Measurements from ENCODE around the gene TIMM23.
"Not testable (repeated sequence)": the region's sequence is repeated elsewhere in the genome, so short reads cannot be mapped to it uniquely, and the experiment has no call there.

TIMM23 gene

GRCh38 chr10:45972106-45972812 lies at the start of gene TIMM23:
Gene TIMM23, plus strand, starts transcription at chr10:45972489. Its CDS starts 136 bp downstream, at chr10:45972625.
- DNase-seq, result peak; percentile 85

- DNase-seq, result not testable (repeated sequence)
These were observed 45.5 kb upstream of the TIMM23 start for GRCh38 chr10:45926790-45927189.

- DNase-seq, result not testable (repeated sequence)
These were observed 41.0 kb upstream of the TIMM23 start for GRCh38 chr10:45931305-45931704.

GRCh38 chr10:45934788-45935187 lies 37.5 kb upstream of the TIMM23 start:
- not testable (repeated sequence) for DNase-seq

GRCh38 chr10:45939176-45939697 lies 33.1 kb upstream of the TIMM23 start:
- not testable (repeated sequence) for DNase-seq

GRCh38 chr10:45941196-45941595 lies 31.1 kb upstream of the TIMM23 start:
- DNase-seq, result not testable (repeated sequence)

- DNase-seq, result not testable (repeated sequence)
These were observed 26.8 kb upstream of the TIMM23 start for GRCh38 chr10:45945476-45945875.

- DNase-seq, result not testable (repeated sequence)
These were observed 24.9 kb upstream of the TIMM23 start for GRCh38 chr10:45947363-45947762.

- DNase-seq, result not testable (repeated sequence)
These were observed 23.5 kb upstream of the TIMM23 start for GRCh38 chr10:45948801-45949200.

GRCh38 chr10:45954367-45954766 lies 17.9 kb upstream of the TIMM23 start:
- DNase-seq, result not testable (repeated sequence)

GRCh38 chr10:45956634-45957033 lies 15.7 kb upstream of the TIMM23 start:
- DNase-seq, result not testable (repeated sequence)

- DNase-seq, result not testable (repeated sequence)
These were observed 14.4 kb upstream of the TIMM23 start for GRCh38 chr10:45957928-45958327.

GRCh38 chr10:45962686-45963452 lies 9.4 kb upstream of the TIMM23 start:
- not testable (repeated sequence) for DNase-seq

GRCh38 chr10:45971019-45971418 lies 1.3 kb upstream of the TIMM23 start:
- not testable (repeated sequence) for DNase-seq

- DNase-seq, result not testable (repeated sequence)
These were observed 565 bp upstream of the TIMM23 start for GRCh38 chr10:45971742-45972105.

- not testable (repeated sequence) for DNase-seq
These were observed 502 bp downstream of the TIMM23 start for GRCh38 chr10:45972813-45973169.

- not testable (repeated sequence) for DNase-seq
These were observed 1.8 kb downstream of the TIMM23 start for GRCh38 chr10:45974041-45974440.

- not testable (repeated sequence) for DNase-seq
These were observed 6.3 kb downstream of the TIMM23 start for GRCh38 chr10:45978554-45978953.

- not testable (repeated sequence) for DNase-seq
These were observed 9.1 kb downstream of the TIMM23 start for GRCh38 chr10:45981367-45981766.

GRCh38 chr10:45983538-45984186 lies 11.4 kb downstream of the TIMM23 start:
- DNase-seq, result not testable (repeated sequence)

- not testable (repeated sequence) for DNase-seq
These were observed 12.2 kb downstream of the TIMM23 start for GRCh38 chr10:45984473-45984872.

- DNase-seq, result not testable (repeated sequence)
These were observed 13.3 kb downstream of the TIMM23 start for GRCh38 chr10:45985590-45985989.

GRCh38 chr10:45997557-45997956 lies 25.3 kb downstream of the TIMM23 start:
- DNase-seq, result no peak

Data from stimulated activated CD4-positive, alpha-beta T cell treated with anti-CD3 and anti-CD28 coated beads, Interleukin-4, amount 100 ng/mL, for 1 hour (primary cell).